ENCODE measurements around the gene TUBA4A. TPM values are rescaled to one million over a fixed set of nuclear protein-coding genes. Genes with fewer than 3 reads are reported as not detected.

The TUBA4A gene
- total and polyA plus RNA-seq, 2 of the 4 experiments (the other 2 are of a cell fraction) = 21.9 to 35.6 TPM

DNA sequence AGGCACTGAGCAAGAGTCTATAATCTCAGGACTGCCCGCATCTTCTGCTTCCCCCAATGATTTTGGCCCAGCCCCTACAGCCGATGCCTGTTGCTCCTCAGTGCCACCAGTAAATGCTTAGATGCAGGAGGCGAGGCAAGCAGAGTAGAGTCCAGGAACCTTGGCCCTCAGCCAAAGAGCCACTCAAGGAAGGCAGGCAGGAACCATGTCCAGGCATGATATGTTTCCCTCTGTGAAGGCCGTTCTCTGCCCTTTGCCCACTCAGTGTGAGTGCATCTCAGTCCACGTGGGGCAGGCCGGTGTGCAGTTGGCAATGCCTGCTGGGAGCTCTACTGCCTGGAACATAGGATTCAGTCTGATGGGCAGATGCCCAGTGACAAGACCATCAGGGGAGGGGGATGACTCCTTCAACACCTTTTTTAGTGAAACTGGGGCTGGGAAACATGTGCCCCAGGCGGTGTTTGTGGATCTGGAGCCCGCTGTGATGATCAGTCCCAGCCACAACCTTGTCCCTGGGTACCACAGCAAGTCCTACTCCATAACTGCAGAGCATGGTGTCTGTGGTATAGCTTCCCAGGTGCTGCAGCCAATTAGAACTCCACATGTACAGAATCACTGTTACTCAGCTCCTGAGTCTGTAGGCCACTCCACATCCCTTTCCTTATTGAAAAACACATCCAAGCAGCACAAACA, 15.8 kb upstream of the TUBA4A start:
- Histone ChIP-seq H3K4me3 (ENCODE audit: insufficient read depth, low read depth, low read length) (no peak overlapping the region), H2BK20ac (ENCODE audit: low read depth, low read length) (no peak overlapping the region), H3K4me1 (ENCODE audit: control insufficient read depth, insufficient read depth, low read length) (peaks cover 10% of the 10 kb centered on the region), H3K56ac (ENCODE audit: extremely low read depth, insufficient read depth, low read length) (no peak overlapping the region), H3K9me3 (ENCODE audit: control insufficient read depth, insufficient read depth, low read length) (no peaks in the 10 kb centered on the region), H3K4me2 (ENCODE audit: low read depth, low read length) (no peak overlapping the region), H2AFZ (replicated peaks; ENCODE audit: low read length, poor library complexity) (no peak overlapping the region), H3K27me3 (ENCODE audit: control insufficient read depth, insufficient read depth, low read length) (peaks cover 27% of the 10 kb centered on the region), H3K27ac (ENCODE audit: insufficient read depth, low read length) (no peak overlapping the region), H3K9ac (ENCODE audit: low read depth, low read length) (no peak overlapping the region), H4K91ac (ENCODE audit: insufficient read depth, low read depth, low read length) (no peak overlapping the region), H2AK5ac (ENCODE audit: low read depth, low read length) (no peak overlapping the region), H3K23ac (ENCODE audit: low read depth, low read length) (no peak overlapping the region), H2AK9ac (replicated peaks; ENCODE audit: low read depth, low read length, poor library complexity) (no peak overlapping the region), H2BK5ac (ENCODE audit: low read depth, low read length, poor library complexity, severe bottlenecking) (no peak overlapping the region), H3K79me1 (ENCODE audit: low read depth in 1 of 2, low read length in 2 of 2) (no peaks in the 10 kb centered on the region), H3K18ac (ENCODE audit: low read depth, low read length) (no peak overlapping the region), H4K20me1 (ENCODE audit: insufficient read depth, low read length) (no peaks in the 10 kb centered on the region), H4K5ac (ENCODE audit: low read depth, low read length) (no peak overlapping the region), H2BK120ac (ENCODE audit: low read depth, low read length) (no peak overlapping the region), H3K4ac (ENCODE audit: low read depth, low read length) (no peak overlapping the region), H3K14ac (replicated peaks; ENCODE audit: low read depth, low read length) (no peak overlapping the region), H2BK15ac (ENCODE audit: low read depth, low read length) (no peak overlapping the region), H3K9me1 (ENCODE audit: insufficient read depth, low read length) (peaks cover 9% of the 10 kb centered on the region), H4K8ac (ENCODE audit: low read depth in 2 of 2, low read length in 2 of 2) (no peak overlapping the region), H3K36me3 (ENCODE audit: control insufficient read depth, insufficient read depth, low read length) (no peaks in the 10 kb centered on the region)
- dilution Hi-C loops (cut with HindIII; ENCODE audit: low sequenced_read_pairs, unreplicated experiment) = no loop called here
- ChIA-PET CTCF (interaction anchor here (1.5 kb wide), 1 partner anchor 9 kb away, joined by 3 read pairs; the partner anchor contains the start of gene DNAJB2), POLR2A (ENCODE audit: unreplicated experiment) (no interaction called here)
- intact Hi-C loops (cut with micrococcal nuclease) = no loop called here
- no peak for DNase-seq
- 33% methylated on average over 2 of the region's 8 CpGs; no CpG with 5 or more reads in 1 of the 2 experiments for WGBS, 2 experiments (ENCODE audit: extremely low coverage in 2 of 2, insufficient read length in 1 of 2)
- BruUV-seq (replicated peaks) = no TSS peak
- no peak for TF ChIP-seq RAD21 (IDR thresholded peaks at IDR 0.05; ENCODE audit: low read length)
- TF ChIP-seq POLR2A (IDR thresholded peaks at IDR 0.05; ENCODE audit: low read depth, low read length) = no peak
- TF ChIP-seq MAFK (IDR thresholded peaks at IDR 0.05; ENCODE audit: low read depth, low read length) = no peak
- no peak for TF ChIP-seq BHLHE40 (IDR thresholded peaks at IDR 0.05; ENCODE audit: low read depth, low read length)
- TF ChIP-seq, protein P1, sequence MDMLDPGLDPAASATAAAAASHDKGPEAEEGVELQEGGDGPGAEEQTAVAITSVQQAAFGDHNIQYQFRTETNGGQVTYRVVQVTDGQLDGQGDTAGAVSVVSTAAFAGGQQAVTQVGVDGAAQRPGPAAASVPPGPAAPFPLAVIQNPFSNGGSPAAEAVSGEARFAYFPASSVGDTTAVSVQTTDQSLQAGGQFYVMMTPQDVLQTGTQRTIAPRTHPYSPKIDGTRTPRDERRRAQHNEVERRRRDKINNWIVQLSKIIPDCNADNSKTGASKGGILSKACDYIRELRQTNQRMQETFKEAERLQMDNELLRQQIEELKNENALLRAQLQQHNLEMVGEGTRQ (IDR thresholded peaks at IDR 0.05; ENCODE audit: low read depth, low read length) = no peak
- TF ChIP-seq RFX5 (IDR thresholded peaks at IDR 0.05; ENCODE audit: low read depth, low read length) = no peak
- TF ChIP-seq SMC3 (IDR thresholded peaks at IDR 0.05; ENCODE audit: low read depth, low read length) = no peak
- no peak for TF ChIP-seq MXI1 (IDR thresholded peaks at IDR 0.05; ENCODE audit: borderline replicate concordance, low read depth, low read length)
- TF ChIP-seq, protein P2, sequence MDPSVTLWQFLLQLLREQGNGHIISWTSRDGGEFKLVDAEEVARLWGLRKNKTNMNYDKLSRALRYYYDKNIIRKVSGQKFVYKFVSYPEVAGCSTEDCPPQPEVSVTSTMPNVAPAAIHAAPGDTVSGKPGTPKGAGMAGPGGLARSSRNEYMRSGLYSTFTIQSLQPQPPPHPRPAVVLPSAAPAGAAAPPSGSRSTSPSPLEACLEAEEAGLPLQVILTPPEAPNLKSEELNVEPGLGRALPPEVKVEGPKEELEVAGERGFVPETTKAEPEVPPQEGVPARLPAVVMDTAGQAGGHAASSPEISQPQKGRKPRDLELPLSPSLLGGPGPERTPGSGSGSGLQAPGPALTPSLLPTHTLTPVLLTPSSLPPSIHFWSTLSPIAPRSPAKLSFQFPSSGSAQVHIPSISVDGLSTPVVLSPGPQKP (IDR thresholded peaks at IDR 0.05; ENCODE audit: borderline replicate concordance, low read depth, low read length) = no peak
- TF ChIP-seq CHD1 (IDR thresholded peaks at IDR 0.05; ENCODE audit: low read depth, low read length) = no peak
- no peak for TF ChIP-seq NFE2L2 (IDR thresholded peaks at IDR 0.05; ENCODE audit: low read depth, low read length)
- no peak for TF ChIP-seq MAZ (IDR thresholded peaks at IDR 0.05; ENCODE audit: borderline replicate concordance, low read depth, low read length)
- no peak for TF ChIP-seq RCOR1 (IDR thresholded peaks at IDR 0.05; ENCODE audit: insufficient replicate concordance, low read length)
- TF ChIP-seq FOS (IDR thresholded peaks at IDR 0.05; ENCODE audit: low read depth, low read length) = no peak
- no peak for TF ChIP-seq CEBPB (IDR thresholded peaks at IDR 0.05; ENCODE audit: low read depth, low read length)
- TF ChIP-seq, protein P3, sequence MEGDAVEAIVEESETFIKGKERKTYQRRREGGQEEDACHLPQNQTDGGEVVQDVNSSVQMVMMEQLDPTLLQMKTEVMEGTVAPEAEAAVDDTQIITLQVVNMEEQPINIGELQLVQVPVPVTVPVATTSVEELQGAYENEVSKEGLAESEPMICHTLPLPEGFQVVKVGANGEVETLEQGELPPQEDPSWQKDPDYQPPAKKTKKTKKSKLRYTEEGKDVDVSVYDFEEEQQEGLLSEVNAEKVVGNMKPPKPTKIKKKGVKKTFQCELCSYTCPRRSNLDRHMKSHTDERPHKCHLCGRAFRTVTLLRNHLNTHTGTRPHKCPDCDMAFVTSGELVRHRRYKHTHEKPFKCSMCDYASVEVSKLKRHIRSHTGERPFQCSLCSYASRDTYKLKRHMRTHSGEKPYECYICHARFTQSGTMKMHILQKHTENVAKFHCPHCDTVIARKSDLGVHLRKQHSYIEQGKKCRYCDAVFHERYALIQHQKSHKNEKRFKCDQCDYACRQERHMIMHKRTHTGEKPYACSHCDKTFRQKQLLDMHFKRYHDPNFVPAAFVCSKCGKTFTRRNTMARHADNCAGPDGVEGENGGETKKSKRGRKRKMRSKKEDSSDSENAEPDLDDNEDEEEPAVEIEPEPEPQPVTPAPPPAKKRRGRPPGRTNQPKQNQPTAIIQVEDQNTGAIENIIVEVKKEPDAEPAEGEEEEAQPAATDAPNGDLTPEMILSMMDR (conservative IDR thresholded peaks at IDR 0.05; ENCODE audit: low read depth, low read length) = no peak
- in situ Hi-C loops (cut with MboI; ENCODE audit: low sequenced_read_pairs) = no loop called here
- ATAC-seq (ENCODE audit: low read depth) = no peak; the same call in 1 of the 2 replicates

Measured in IMR-90 (cell line).